Stimulated activated CD8-positive, alpha-beta memory T cell treated with anti-CD3 and anti-CD28 coated beads, Interleukin-4, amount 100 ng/mL, for 4 hours (primary cell): ENCODE results near the gene FHL2.

Experiments used
- DNase-seq, 2 donors: peaks; one replicate each; pipeline ENCODE4 v3.0.0-alpha.2; 2020; ENCODE audit warnings: low read depth in 2 of 2, low spot score in 1 of 2

The FHL2 gene

GRCh38 chr2:105422801-105423200, 23.9 kb upstream of the FHL2 start:
- DNase-seq: no peak

DNA sequence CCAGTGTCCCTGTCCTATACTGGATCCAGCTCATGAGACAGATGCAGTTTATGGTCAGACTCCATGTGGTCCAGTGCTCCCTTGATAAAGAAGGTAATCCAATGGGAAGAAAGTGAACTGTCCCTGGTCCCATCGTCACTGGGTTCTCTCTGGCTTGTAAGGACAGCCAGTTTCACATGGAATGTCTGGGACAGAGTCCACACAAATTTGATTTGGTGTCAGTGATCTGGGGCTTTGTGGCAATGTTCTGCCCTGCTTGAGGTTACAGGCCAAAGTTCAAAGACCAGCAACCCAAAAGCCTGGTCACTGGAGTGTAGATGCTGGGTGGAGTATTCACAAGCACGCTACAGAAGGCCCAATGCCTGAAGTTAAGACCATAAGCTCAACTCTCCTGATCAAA, 22.2 kb upstream of the FHL2 start:
- DNase-seq: no peak

DNA sequence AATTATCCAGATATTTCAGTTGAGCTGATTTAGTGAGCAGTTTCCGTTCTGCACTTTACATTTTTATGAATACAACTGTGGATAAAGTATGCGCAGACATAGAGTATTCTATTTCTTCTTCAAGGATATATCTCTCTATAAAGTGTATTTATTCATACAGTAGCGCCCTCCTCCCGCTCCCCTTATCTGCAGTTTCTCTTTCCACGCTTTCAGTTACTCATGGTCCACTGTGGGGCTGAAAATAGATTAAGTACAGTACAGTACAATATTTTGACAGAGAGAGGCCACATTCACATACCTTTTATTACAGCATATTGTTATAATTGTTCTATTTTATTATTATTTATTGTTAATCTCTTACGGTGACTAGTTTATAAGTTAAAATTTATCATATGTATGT, 19.7 kb upstream of the FHL2 start:
- DNase-seq: no peak

DNA sequence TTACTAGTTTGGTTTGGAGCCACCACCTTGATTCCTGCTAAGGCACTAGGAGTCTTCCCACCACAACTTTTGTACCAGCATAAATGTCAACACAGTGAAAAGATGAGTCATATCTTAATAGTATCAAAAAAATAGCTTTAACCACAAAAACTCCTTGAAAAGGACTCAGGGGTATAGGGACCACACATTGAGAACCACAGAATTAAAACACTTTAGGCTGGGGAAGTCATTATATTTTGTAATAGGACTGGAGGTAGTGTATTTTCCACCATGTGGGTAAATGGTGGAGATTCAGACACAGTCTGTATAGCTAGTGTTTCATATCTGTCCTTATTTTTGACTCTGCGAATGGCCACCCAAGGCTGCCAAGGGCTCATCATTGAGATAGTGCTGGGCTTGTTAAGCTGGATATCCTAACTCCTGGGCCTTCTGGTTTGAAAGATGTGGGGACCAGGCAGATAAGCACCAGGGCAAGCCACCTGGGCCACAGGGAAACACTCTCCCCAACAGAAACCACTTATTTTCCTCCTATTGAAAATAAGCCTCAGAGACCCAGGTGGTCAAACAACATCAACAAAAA, 19.1 kb upstream of the FHL2 start:
- no peak for DNase-seq

DNA sequence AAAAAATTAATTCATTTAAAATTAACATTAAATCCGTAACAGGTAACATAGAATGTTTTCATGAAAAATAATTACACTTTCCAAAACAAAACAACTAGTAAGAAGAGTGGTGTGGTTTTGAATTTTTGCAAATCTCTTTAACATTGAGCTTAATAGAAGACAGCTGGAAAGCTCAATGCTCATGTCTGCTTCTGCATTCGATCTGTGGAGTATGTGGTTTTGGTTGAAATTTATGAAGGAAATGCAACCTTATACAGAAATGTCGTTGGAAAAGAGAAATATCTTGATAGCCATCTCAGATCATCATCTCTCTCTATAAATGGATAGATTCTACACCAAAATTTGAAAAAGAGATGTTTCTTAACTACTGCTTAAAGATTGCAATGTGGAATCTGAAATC, 17.3 kb upstream of the FHL2 start:
- DNase-seq: no peak

DNA sequence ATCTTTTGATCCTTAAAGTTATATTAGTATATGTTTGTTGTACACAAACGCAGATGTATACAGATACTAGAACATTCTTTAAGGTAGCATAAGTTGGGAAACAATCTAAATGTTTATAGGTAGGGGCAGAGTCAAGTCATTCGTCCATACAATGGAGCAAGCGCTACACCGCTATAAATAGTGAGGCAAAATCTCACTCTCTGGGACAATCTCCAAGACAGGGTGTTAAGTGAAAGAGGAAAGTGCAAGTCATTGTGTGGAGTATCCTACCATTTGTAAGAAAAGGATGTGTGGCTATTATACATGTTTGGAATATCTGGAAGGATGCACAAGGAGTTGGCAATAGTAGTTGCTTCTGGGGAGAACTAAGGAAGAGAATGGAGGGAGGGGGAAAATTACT, 16.2 kb upstream of the FHL2 start:
- DNase-seq: no peak

- no peak for DNase-seq
These were observed 14.4 kb upstream of the FHL2 start for GRCh38 chr2:105413206-105413605.

- DNase-seq: no peak
These were observed 13.7 kb upstream of the FHL2 start for GRCh38 chr2:105412584-105412983.

DNA sequence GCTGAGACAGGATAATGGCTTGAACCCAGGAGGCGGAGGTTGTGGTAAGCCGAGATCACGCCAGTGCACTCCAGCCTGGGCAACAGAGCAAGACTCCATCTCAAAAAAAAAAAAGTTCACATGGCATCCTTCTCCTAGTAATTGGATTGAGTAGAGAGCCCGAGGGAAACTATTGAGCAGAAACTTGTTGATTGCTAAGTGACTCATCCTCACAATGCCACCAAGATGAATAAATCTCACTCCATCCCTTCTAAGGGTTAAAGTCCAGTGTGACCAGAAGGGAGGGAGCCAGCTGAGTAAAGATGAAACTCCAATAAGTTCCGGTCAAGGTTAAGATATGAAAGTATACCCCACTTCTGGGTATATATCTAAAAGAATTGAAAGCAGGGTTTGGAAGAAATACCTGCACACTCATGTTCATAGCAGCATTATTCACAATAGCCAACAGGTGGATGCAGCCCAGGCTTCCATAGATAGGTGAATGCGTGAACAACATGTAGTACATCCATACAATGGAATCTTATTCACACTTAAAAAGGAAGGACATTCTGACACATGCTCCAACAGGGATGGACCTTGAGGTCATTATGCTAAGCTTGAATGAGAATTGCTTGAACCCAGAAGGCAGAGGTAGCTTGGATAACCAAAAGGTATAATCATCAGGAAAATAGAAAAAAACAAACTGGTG, 13.0 kb upstream of the FHL2 start:
- no peak for DNase-seq

- no peak for DNase-seq
These were observed 11.7 kb upstream of the FHL2 start for GRCh38 chr2:105410554-105410953.

DNA sequence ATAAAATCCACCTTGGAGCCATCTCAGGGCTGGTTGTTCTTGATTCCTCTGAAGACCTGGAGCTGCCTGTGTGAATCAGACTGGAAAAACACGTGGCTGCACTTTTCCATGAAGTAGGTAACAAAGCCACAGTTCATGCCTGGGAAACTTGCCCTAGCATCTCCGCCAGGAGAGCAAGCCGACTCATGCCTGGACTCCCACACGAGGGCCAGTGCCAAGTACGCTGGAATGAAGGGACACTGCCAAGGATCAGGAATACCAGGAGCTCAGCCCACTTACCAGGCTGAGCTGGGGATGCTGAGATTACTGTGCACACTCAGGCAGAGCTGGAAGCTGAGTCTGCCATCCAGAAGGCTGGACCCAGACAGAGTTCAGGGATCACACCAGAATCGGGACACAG, 10.9 kb upstream of the FHL2 start:
- no peak for DNase-seq

- no peak for DNase-seq
These were observed 9.3 kb upstream of the FHL2 start for GRCh38 chr2:105407946-105408743.

DNA sequence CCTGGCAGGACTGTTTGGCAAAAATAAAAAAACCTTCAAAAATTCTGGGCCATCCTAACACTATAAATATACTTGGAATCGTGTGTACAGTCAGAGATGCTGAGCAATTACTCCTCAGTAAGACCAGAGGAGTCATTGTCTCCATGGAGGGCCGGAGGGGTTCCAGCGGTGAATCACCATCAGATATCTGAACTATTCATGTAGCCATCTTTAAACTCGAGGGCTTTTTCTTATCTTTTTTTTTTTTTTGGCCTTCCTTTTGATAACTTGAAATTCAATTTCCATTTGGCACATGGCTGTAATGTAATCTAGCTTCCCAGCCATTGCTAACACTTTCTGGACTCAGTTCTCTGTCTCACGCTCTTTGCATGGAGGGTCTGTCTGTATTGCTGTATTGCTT, 7.4 kb upstream of the FHL2 start:
- no peak for DNase-seq

GRCh38 chr2:105405291-105405690, 6.4 kb upstream of the FHL2 start:
- DNase-seq: no peak

GRCh38 chr2:105404736-105405135, 5.9 kb upstream of the FHL2 start:
- no peak for DNase-seq

- DNase-seq: no peak
These were observed 5.2 kb upstream of the FHL2 start for GRCh38 chr2:105403783-105404698.

DNA sequence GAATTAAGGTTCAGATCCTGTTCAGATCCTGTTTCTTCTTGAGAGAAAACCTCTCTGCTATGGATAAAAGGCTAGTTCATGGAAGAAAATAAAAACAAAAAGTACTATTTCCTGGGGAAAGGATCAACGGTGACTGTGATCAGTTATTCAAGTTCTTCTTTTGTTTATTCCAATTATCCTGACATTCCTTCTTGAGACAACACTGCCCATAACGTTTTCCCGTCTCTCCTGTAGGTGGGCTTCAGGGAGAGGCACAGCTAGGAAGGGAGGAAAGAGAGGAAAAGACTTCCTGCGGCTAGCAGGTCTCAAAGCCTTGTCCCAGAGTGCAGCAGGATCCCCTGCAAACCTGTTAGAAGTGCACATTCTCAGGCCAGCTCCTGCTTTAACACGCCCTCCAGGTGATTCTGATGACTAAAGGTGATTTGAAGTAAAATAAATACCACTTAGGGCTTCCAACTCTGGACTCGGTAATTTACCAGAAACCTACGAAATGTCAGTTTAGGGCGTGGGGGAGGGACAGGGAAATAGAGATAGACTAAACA, 4.5 kb upstream of the FHL2 start:
- no peak for DNase-seq

GRCh38 chr2:105402809-105403208, 4.0 kb upstream of the FHL2 start:
- no peak for DNase-seq

GRCh38 chr2:105401867-105402266, 3.0 kb upstream of the FHL2 start:
- DNase-seq: no peak

- no peak for DNase-seq
These were observed 1.3 kb upstream of the FHL2 start for GRCh38 chr2:105400138-105400540.

- DNase-seq: no peak
These were observed 483 bp upstream of the FHL2 start for GRCh38 chr2:105399207-105399861.
